ENCODE data around the gene ZNF697.

The ZNF697 gene

DNA sequence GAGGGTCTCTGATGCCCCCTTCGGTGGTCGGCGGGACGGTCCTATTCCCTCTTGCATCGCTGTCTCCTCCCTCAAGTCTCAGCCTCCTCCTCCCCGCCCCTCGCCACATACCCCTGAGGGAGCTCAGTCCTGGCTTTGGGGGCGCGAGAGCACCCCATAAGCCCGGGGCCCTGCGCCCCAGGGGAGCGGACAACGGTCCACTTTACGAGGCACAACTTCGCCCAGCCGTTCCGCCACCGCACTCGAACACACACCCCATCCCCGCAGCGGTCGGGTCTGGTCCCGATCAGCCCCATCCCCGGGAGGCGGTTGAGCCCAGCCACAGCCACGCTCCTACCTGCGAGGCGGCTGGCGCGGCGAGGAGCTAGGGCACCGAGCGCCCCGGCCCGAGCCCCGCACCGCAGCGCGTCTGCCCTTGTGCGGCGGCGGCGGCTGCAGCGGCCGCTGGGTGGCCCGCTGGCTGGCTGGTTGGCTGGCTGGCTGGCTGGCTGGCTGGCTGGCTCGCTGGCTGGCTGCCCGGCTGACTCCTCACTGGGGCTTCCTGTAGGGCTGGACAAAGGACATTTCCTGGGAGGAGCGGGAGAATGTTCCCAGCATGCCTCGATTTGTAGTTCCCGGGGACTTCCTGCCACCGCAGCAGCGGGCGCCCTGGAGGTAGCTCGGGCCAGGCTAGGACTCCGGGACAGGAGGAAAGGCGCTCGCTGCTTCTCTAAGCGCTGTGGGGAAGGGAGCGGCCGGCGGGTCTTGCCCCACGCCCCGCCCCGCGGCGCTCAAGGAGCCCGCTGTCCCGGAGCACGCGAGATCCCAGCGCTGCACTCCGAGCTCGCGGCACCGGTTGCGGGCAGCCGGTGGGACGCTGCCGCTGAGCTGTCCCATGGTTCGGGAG lies at the start of gene ZNF697:
Gene ZNF697 (minus strand): TSS at position 533 of the 886 bp plus-strand sequence. CDS start 22,166 bp downstream, outside the sequence.
- peak; percentile 84 for DNase-seq

DNA sequence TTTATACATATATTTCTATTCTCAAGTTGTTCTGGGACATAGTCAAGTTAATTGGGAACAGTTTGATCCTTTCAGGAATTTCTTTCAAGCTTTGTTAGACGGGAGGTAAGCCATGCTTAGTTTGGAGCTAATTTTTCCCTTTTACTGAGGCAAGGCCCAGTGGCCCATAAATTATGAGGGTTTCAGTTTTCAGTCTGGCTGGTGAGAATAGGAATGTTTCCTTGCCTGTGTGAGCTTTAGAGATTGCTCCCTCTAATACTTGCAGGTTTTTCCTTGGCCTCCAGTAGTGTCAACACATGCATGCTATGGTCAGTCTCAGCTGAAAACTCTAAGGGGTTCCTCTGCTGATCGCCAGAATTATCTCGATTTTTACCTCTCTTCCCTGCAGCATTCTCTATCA lies 49.5 kb upstream of the ZNF697 start:
- no peak for DNase-seq

DNA sequence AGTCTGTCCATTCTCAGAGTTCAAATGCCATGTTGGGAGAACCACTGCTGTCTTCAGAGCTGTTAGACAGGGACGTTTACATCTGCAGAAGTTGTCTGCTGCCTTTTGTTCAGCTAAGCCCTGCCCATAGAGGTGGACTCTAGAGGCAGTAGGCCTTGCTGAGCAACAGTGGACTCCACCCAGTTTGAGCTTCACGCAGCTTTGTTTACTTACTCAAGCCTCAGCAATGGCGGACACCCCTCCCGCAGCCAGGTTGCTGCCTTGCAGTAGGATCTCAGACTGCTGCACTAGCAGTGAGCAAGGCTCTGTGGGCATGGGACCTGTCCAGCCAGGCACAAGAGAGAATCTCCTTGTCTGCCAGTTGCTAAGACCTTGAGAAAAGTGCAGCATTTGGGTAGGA lies 48.8 kb upstream of the ZNF697 start:
- DNase-seq: peak; percentile 37

DNA sequence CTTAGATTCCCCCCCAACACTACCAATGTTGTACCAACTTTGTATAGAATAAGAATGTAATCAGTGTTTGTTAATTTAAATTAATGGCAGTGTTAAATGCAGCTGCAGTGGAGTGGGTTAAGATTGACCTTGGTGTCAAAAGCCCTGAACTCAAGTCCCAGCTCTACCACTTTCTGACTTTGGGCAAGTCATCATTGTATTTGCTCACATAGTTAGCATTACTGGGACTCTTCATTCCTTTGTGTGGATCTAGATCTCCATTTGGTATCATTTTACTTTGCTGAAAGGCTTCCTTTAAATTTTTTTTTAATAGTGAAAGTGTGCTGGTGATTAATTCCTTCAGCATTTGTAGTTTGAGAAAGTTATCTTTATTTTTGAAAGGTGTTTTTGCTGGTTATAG lies 41.4 kb upstream of the ZNF697 start:
- no peak for DNase-seq

DNA sequence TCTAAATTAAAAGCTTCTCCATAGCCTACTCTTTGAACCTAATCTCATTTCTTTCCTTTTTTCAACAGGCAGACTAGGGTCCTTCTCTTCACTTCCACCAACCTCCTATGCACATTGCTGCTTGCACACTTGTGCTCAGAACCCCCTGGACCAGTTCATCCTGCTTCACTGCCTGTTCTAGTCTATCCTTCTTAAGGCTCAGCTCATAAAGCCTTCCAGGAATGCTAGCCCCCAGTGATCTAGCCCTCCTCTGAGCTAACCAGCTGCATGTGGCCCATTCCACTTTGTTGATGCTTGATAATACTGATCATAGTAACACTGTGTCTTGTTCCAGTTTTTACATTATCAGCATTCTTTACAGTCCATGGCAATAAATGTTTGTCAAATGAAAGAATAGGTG lies 40.7 kb upstream of the ZNF697 start:
- DNase-seq: no peak

DNA sequence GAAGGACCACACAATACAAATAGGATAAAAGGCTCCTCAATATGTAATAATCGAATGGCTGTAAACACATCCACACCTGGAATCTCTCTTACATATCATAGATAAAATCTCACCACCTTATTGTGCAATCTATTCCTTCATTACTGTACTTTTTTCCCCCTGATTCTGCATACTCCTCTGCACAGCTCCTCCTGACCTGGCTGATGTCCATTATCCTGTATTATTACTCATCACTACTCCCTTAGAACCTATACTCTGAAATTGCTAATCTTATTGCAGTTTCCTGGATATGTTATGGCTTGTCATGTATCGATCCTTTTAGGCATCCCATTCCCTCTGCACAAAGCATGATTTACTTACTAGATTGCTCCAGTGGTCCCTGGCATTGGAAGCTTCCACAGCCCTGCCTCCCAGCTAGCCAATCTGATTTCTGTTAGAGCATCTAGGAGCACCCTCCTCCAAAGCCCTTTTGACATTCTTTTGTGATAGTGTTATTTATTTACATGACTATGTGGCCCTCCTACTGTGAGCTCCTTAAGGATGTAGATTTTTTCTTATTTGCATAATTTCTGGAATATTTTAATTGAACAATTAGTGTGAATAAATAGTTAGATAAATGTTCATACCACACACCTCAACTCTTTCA lies 39.5 kb upstream of the ZNF697 start:
- DNase-seq: no peak

DNA sequence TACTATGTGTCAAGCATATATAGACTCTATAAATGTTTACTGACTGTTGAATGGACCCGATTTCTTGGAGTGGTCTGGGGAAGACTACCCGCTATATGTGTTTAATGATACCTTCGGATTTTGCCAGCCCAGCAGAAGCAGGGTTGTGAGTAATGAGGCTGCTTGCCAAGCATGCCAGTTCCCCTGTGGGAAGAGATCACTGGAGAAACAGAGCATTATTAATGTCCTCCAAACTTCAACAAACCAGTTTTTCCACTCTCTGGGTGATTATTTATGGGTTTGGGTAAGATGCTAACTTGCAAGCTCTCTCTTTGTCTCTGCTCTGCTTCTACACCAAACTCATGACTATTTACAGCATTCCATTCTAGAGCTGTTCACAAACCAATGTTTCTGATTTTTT lies 38.6 kb upstream of the ZNF697 start:
- DNase-seq: peak; percentile 38

DNA sequence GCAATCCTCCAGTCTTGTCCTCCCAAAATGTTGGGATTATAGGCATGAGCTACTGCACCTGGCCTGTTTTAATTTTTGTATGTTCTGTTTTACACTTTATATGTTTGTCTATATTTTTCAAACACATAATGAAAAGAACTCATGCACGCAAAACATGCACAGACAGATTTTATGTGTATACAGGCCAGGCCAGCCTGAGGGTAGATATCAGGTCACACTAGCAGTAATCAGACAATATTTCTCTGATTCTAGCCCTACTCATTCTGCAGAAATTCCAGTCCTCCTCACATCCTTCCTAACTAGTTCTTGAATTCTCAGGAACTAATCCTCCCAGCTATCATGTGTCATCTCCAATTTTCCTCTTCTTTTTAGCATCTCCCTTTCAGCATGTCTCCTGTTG lies 35.8 kb upstream of the ZNF697 start:
- DNase-seq: no peak

DNA sequence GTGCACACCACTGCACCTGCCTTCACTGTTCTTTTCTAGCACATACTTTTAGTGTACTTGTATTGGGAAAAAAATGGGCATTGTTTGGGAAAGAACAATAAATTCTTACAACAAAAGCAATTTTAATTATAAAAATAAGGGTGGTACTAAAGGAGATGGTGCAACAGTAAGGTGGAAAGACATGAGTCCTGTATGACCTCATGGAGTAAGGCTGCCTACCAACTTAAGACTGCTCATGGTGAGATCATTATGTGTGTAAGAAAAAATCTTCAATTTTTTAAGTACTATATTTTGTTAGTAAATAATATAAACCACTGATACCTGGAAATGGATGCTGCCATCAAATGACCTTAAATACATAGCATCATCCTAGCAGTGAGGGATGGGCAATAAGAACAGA lies 34.1 kb upstream of the ZNF697 start:
- no peak for DNase-seq

DNA sequence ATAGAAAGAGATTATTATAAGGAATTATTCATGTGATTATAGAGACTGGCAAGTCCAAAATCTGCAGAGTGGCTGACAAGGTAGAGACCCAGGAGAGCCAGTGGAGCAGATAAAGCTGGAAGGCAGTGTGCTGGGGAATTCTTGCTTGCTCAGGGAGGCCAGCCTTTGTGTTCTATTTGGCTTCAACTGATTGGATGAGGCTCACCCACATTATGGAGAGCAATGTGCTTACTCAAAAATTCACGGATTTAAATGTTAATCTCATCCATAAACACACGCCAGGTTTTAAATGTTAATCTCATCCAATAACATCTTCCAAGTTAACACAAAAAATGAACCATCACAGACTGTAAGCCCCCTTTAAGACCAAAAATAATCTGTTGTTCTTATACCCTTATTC lies 33.5 kb upstream of the ZNF697 start:
- DNase-seq: no peak

DNA sequence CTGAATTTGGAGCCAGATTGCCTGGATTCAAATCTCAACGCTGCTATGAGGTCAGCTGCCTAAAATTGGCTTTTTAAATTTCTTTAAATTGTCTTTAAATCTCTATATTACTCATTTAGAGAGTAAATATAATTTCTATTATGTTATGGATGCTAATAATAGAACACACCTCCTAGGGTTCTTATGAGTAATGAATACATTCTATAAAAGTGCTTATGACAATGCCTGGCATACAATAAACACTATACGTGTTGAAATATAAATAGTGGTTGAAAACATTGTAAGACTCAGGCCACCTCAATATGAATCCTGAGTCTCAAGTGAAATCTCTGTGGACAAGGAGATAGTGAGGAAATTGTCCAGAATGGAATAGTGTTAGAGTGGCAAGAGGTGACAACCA lies 32.7 kb upstream of the ZNF697 start:
- DNase-seq: no peak

DNA sequence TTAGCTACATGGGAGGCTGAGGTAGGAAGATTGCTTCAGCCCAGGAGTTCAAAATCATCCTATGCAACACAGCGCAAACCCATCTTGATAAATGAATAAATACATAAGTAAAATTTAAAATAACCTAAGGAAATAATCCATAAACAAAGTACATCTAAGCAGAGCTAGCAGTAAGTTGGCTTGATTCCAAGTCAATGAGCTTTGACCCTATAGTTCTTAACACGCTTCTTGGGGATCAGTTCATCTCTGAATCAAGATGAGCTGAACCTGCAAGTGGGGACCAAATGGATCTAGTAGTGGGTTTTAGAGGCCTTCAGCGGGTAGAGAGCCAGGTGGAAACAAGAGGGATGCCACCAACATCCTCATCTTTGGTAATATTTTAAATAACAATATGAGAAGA lies 32.1 kb upstream of the ZNF697 start:
- no peak for DNase-seq

DNA sequence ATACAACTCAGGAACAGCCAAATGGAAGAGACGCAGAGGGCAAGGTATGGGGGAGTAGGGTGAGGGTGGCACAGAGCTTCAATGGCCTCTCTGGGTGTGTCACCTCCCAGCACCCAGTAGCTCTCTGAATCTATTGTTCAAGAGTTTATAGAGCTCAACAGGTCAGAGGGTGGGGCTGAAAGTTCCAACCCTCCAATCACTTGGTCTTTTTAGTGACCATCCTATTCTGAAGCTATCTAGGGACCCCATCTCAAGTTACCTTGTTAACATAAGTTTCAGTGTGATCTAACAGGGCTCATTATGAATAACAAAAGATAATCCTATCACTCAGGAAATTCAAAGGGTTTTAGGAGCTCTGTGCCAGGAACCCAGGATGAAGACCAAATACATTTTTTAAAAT lies 31.2 kb upstream of the ZNF697 start:
- no peak for DNase-seq

DNA sequence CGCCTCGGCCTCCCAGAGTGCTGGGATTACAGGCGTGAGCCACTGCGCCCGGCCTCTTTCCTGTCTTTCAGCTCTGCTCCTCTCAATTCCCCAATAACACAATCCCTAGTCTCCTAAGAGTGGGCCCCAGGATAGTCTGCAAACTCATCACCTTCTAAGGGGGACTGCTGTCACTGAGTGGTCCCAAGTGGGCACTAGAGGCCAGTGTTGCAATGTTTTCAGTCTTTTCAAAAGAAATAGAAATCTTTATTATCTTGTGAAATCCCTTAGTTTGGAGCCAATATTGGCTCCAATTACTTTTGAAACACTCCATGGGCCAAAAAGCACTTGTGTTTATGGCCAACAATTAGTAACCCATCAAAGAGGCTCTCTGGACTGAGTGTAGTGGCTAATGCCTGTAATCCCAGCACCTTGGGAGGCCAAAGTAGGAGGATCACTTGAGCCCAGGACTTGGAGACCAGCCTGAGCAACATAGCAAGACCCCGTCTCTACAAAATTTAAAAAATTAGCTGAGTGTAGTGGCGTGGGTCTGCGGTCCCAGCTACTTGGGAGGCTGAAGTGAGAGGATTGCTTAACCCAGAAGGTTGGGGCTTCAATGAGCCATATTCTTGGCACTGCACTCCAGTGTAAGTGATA lies 28.6 kb upstream of the ZNF697 start:
- DNase-seq: no peak

DNA sequence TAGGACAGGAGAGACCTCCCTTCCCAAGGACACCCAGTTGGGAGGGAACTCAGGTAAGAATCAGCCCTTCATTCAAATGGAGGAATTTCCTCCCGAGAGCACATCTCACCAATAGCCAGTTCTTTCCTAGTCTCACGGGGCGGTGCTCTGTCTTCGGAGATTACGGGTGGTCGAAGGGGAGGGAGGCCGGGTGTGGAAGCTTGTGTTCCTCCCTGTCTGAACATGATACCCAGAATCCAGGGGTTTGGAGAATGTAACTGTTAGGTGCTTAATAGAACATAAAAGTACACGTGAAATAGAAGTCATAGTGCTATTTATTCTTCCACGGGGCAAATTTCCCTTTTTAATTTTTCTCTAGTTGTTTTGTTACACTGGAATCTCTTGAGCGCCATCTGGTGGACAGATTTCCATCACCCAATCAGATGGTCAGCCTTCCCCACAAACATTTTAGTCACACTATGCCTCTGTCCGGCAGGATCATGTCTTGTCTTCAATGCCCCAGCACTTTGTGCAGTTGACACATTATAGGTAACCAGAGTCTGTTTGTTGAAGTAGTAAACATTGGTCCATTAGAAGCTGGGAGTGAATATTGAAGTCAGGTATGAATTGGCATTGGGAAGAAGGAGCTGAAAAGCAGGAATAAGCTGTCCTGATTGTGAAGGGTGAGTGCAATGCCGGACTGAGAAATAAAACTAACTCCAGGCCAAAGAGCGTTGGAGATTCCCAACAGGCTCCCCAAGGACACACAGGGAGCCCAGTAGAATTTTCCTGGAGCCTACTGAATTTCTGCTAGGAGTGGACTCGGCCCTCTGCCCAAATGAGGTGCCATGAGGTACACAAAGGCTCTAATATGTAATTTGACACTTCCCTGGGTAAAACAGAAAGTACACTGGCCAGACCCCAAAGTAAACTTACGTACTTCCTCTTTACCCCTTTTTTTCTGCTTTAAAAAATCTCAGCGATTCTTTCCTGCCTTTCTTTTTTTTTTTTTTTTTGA lies 27.6 kb upstream of the ZNF697 start:
- peak; percentile 50 for DNase-seq

DNA sequence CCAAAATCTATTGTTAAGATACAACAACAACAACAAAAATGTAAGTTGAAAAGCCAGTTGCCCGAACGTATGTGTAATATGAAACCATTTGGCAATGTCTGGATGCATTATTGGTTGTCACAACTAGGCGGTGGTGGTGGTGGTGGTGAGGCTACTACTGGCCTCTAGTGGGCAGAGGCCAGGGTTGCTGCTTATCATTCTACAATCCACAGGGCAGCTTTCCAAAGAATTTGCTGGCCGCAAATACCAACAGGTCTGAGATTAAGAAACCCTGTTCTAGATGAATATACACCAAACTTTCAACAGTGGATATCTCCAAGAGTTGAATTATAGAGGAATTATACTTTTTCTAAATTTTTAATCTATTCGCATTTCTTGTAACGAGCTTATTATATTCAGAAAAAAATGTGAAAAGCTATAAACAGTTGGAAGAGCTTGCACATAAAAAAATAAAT lies 26.8 kb upstream of the ZNF697 start:
- peak; percentile 73 for DNase-seq

DNA sequence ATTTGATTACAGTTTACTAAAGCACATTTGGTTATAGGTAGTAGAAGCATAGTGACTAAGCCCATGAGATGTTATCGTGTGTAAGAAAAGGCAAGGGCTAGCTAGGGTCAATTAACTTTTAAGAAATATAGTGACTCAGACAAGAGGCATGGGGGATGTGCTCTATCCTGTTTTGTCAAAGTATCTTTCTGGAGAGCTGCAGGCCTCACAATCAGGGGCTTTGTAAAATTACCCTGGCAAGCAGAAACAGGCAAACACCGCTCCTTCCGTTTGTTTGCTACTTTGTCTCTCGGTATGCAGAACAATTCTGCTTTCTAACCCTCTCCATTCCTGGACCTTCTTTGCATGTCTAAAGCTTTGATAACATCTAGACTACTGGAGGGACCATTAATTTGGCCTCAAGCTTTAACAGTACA lies 26.1 kb upstream of the ZNF697 start:
- DNase-seq: no peak

DNA sequence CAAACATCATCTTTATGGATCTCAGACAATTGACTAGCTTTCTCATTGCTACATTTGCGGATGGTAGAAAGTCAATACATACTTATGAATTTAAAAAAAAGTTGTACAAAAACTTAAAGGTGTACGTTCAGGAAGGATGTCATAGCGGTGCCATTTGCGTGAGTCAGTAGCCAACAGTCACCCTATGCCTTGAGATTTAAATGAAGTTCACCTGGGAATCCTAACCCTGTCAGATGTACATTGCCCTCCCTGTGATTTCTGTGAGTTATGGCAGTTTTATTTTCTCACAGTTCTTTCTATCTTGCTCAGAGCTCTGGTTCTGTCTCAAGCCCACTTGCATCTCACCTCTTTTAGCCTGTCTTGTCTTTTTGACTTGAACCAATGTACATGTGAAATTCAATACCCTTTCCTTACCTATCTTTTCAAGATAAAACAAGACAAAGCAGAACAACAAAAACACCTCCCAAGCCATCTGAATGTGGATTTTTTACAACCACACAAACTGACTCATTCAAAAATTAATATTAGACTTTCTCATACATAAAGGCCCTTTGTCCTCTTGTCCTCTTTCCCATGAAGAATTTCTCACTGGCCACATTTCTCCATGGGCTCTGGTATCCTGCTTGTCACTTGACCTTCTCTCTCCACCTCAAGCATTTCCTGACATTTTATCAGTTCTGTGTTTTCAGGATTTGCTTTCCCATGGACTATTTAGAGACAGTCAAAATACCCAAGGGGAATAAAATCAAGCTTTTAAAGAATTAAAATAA lies 25.3 kb upstream of the ZNF697 start:
- DNase-seq: no peak

DNA sequence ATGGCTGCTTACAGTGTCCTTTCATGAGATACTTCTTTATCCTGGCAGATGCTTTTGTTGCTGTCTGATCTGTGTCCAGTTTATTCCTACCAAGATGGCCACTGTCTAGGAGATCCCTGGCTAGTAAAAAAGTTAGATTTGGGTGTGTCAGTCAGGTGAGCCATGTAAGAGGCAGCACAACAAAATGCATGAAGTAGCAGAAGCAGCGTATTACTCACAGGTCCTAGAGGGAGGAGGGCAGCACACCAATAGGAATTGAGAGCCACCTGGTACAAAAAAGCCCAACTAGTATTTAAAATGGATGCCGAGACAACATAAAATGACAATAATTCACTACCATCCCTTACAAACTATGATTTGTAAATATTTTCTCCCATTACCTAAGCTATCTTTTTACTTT lies 22.8 kb upstream of the ZNF697 start:
- no peak for DNase-seq

DNA sequence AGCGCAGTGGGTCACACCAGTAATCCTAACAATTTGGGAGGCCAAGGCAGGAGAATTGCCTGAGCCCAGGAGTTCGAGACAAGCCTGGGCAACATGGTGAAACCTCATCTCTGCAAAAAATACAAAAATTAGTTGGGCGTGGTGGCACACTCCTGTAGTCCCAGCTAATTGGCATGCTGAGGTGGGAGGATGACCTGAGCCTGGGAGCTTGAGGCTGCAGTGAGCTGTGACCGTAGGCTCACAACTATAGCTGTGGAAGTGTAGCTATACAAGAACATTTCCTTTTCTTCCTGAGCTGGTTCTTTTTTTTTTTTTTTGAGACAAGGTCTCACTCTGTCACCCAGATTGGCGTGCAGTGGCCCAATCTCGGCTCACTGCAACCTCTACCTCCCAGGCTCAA lies 19.1 kb upstream of the ZNF697 start:
- DNase-seq: no peak

DNA sequence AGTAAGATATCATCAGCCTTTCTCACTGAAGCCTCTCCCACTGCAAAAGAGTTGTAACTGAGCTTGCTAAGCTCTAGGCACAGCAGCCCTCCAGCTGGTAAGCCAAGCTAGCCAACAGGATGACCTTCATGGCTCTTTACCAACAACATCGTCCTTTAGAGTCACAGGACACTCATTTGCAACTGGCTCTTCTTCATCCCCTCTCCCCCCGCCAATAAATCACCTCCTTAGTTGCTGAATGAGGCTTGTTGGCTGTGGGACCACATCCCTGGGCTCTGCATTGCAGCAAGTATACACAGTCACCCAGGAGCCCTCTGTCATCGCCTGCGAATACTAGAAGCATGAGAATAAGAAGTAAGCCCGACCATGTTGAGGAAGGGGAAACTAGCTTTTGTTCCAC lies 16.0 kb upstream of the ZNF697 start:
- no peak for DNase-seq

DNA sequence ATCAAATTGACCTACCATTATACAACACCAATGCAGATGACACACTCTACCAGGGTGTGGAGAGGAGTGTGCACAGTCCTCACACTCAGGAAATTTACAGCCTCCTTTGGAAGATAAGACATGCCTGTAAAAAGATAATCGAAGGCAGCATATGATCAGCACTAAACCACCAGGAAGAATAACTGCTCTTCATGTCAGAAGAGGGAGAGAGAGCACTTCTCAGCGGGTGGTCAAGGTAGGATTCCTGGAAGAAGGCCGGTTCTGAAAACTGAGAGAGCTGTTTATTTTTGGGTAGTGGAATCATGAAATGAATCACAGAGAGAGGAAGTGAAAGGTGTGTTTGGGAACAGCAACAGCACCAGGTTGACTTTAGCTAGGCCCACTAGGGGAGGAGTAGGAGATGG lies 14.0 kb upstream of the ZNF697 start:
- DNase-seq: no peak

Data from NCI-H510A (cell line).